Measurements from ENCODE around the gene TPH1. TPM values are rescaled to one million over a fixed set of nuclear protein-coding genes. Genes with fewer than 3 reads are reported as not detected.

TPH1 gene
- total and polyA plus RNA-seq, 2 of the 8 experiments (the other 6 are each of a cell fraction or from before 2014, with no cell fraction given) = 0.09 to 0.22 TPM

DNA sequence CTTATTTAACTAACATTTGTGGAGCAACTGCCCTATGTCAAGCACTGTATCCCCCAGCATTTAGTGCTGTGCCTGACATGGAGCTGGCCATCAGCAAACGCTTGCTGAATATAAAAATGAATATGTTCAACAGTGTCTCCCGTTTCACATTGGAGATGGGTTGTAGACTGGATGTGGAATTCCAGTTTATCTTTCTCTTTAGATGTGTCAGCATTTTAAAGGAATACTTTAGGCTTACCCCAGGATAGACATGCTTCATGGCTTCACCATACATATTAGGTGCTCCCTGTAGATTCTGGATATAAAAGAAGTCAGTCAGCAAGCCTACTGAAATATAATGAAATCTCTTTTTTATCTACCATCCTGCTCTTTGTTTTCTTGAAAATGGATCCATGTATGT lies 21.3 kb upstream of the TPH1 start:
- no peak for TF ChIP-seq SP2 (IDR thresholded peaks at IDR 0.05; ENCODE audit: low read length)
- no peak for TF ChIP-seq TAF1 (IDR thresholded peaks at IDR 0.05; ENCODE audit: low read depth, low read length)
- no peak for TF ChIP-seq SIN3A (conservative IDR thresholded peaks at IDR 0.05 in 1 of 2, IDR thresholded peaks at IDR 0.05 in 1 of 2; ENCODE audit: low read depth in 1 of 2, low read length in 2 of 2)
- no peak for TF ChIP-seq BCL11A (IDR thresholded peaks at IDR 0.05; ENCODE audit: low read depth in 2 of 2, low read length in 2 of 2)
- TF ChIP-seq EZH2 (IDR thresholded peaks at IDR 0.05; ENCODE audit: low read depth, low read length, severe bottlenecking) = no peak
- no peak for TF ChIP-seq CREB1 (IDR thresholded peaks at IDR 0.05)
- TF ChIP-seq MAFK (IDR thresholded peaks at IDR 0.05; ENCODE audit: low read depth, low read length) = no peak
- Histone ChIP-seq H3K23me2 (ENCODE audit: low read depth, low read length) (no peaks in the 10 kb centered on the region), H2BK20ac (ENCODE audit: low read length) (no peak overlapping the region), H3K27me3 (replicated peaks in 1 of 4; ENCODE audit: control insufficient read depth in 3 of 4, extremely low read depth in 1 of 4, insufficient read depth in 3 of 4, low read length in 3 of 4) (no peaks in the 10 kb centered on the region), H4K8ac (ENCODE audit: extremely low read depth, insufficient read depth, low read length) (no peak overlapping the region), H2BK12ac (ENCODE audit: low read depth, low read length) (no peak overlapping the region), H3K79me2 (ENCODE audit: control insufficient read depth in 1 of 2, insufficient read depth in 2 of 2, low read length in 2 of 2) (no peaks in the 10 kb centered on the region), H4K5ac (ENCODE audit: insufficient read length, low read depth, low read length) (no peak overlapping the region), H4K20me1 (replicated peaks in 1 of 2; ENCODE audit: control insufficient read depth in 1 of 2, insufficient read depth in 2 of 2, low read length in 2 of 2) (no peaks in the 10 kb centered on the region), H2BK120ac (replicated peaks; ENCODE audit: low read depth, low read length) (no peak overlapping the region), H3K56ac (replicated peaks; ENCODE audit: insufficient read length, low read depth, low read length) (no peak overlapping the region), H3K14ac (ENCODE audit: insufficient read length) (no peak overlapping the region), H3K4me2 (ENCODE audit: insufficient read depth in 1 of 2, low read depth in 2 of 2, low read length in 2 of 2) (no peak overlapping the region), H3K27ac (ENCODE audit: low read depth, low read length) (no peak overlapping the region), H4K91ac (replicated peaks; ENCODE audit: insufficient read length, low read length) (no peak overlapping the region), H2BK15ac (ENCODE audit: low read length) (no peak overlapping the region), H3K18ac (ENCODE audit: extremely low read depth, low read length) (no peak overlapping the region), H3K4me3 (ENCODE audit: extremely low read depth in 1 of 4, insufficient read depth in 2 of 4, low read depth in 3 of 4, low read length in 4 of 4) (no peak overlapping the region), H2AK5ac (ENCODE audit: low read depth, low read length) (no peak overlapping the region), H3K36me3 (ENCODE audit: control insufficient read depth in 2 of 4, insufficient read depth in 4 of 4, low read length in 3 of 4) (no peaks in the 10 kb centered on the region), H2BK5ac (ENCODE audit: low read depth, low read length) (no peak overlapping the region), H3K4me1 (replicated peaks in 1 of 4; ENCODE audit: control insufficient read depth in 3 of 4, insufficient read depth in 4 of 4, low read length in 3 of 4) (0 out of 7 replicates have a peak, but pooled peaks cover 0 to 3% (median 0%) of the 10 kb centered on the region in 4 experiments), H3K4ac (replicated peaks; ENCODE audit: insufficient read length, low read depth, low read length) (no peak overlapping the region), H2AFZ (ENCODE audit: low read length) (no peak overlapping the region), H3K9ac (replicated peaks in 1 of 4; ENCODE audit: extremely low read depth in 1 of 4, low read depth in 3 of 4, low read length in 3 of 4) (no peak overlapping the region), H3K9me3 (ENCODE audit: insufficient read depth in 2 of 2, low read depth in 1 of 2, low read length in 1 of 2) (no peaks in the 10 kb centered on the region), H3K79me1 (ENCODE audit: low read depth, low read length) (no peaks in the 10 kb centered on the region), H3K23ac (ENCODE audit: insufficient read length) (no peak overlapping the region)
- POLR2A ChIA-PET (ENCODE audit: partially characterized antibody) = interaction anchor here (1.0 to 2.2 kb wide), 2 partner anchors 11 to 25 kb away, joined by 3 to 5 read pairs; no protein-coding TSS in a partner anchor
- CTCF ChIA-PET (ENCODE audit: partially characterized antibody) = interaction anchor here (0.6 to 2.3 kb wide), 5 partner anchors 31 to 139 kb away, joined by 3 to 6 read pairs (median 3); no protein-coding TSS in a partner anchor
- 92% methylated on average over 2 of the region's 2 CpGs; no CpG with 5 or more reads in 1 of the 2 experiments for WGBS, 2 experiments (ENCODE audit: extremely low coverage in 1 of 2, insufficient coverage in 1 of 2, insufficient read length in 1 of 2, insufficient replicate concordance in 2 of 2, low coverage in 1 of 2, low lambda C conversion rate in 2 of 2, missing lambda C conversion rate in 1 of 2)
- FAIRE-seq (no peak), DNase-seq (ENCODE audit: low read depth in 1 of 2, low spot score in 2 of 2) (no peak)
